ENCODE measurements around the gene RBM47. TPM values are rescaled to one million over a fixed set of nuclear protein-coding genes. Genes with fewer than 3 reads are reported as not detected.

The RBM47 gene
- total RNA-seq, 1 experiment from 2014 or later, result 78.0 TPM

- Histone ChIP-seq H3K4me3 (no peak overlapping the region), H3K4me1 (replicated peaks; ENCODE audit: insufficient read depth) (peaks cover 50% of the 10 kb centered on the region), H3K27ac (no peak overlapping the region), H4K20me1 (ENCODE audit: insufficient read depth) (no peaks in the 10 kb centered on the region), H3K9me3 (ENCODE audit: insufficient read depth, low read depth) (peaks cover 9% of the 10 kb centered on the region; the same call in 1 of the 2 replicates), H3K4me2 (no peak overlapping the region), H2AFZ (no peak overlapping the region), H3K79me2 (ENCODE audit: low read depth) (no peaks in the 10 kb centered on the region), H3K9me2 (ENCODE audit: insufficient read depth) (no peaks in the 10 kb centered on the region), H3K27me3 (ENCODE audit: insufficient read depth, low read depth) (no peaks in the 10 kb centered on the region), H3F3A (ENCODE audit: insufficient read depth, low read depth) (peaks cover 42% of the 10 kb centered on the region), H3K36me3 (ENCODE audit: low read depth) (no peaks in the 10 kb centered on the region)
- intact Hi-C loops (cut with micrococcal nuclease; ENCODE audit: unreplicated experiment), result loop anchor here (5.0 kb wide), 1 partner anchor 69 kb away; no protein-coding TSS in a partner anchor
- no TSS peak for BruUV-seq (replicated peaks)
- CTCF ChIA-PET, result no interaction called here
- no peak for TF ChIP-seq EZH2 (IDR thresholded peaks at IDR 0.05; ENCODE audit: low read depth)
- TF ChIP-seq CTCF (conservative IDR thresholded peaks at IDR 0.05), result no peak
- POLR2A ChIA-PET (ENCODE audit: unreplicated experiment), result no interaction called here
- DNase-seq, result no peak
Measured at GRCh38 chr4:40401631-40402030, 228.0 kb downstream of the RBM47 start.

- BruUV-seq (replicated peaks), result no TSS peak
- no peak overlapping the region for H3K4me3 ChIP-seq
- H3K79me2 ChIP-seq (ENCODE audit: low read depth), result no peaks in the 10 kb centered on the region
- no peak overlapping the region for H3K4me2 ChIP-seq
- intact Hi-C loops (cut with micrococcal nuclease; ENCODE audit: unreplicated experiment), result loop anchor here (5.0 kb wide), 1 partner anchor 69 kb away; no protein-coding TSS in a partner anchor
- no peaks in the 10 kb centered on the region for H3K27me3 ChIP-seq (ENCODE audit: insufficient read depth, low read depth)
- H4K20me1 ChIP-seq (ENCODE audit: insufficient read depth), result no peaks in the 10 kb centered on the region
- no peak overlapping the region for H2AFZ ChIP-seq
- 0 out of 2 replicates have a peak, but pooled peaks cover 4% of the 10 kb centered on the region for H3K9me3 ChIP-seq (ENCODE audit: insufficient read depth, low read depth)
- POLR2A ChIA-PET (ENCODE audit: unreplicated experiment), result no interaction called here
- CTCF ChIA-PET, result no interaction called here
- DNase-seq, result no peak
- peaks cover 47% of the 10 kb centered on the region for H3F3A ChIP-seq (ENCODE audit: insufficient read depth, low read depth)
- H3K9me2 ChIP-seq (ENCODE audit: insufficient read depth), result no peaks in the 10 kb centered on the region
- H3K36me3 ChIP-seq (ENCODE audit: low read depth), result no peaks in the 10 kb centered on the region
- H3K27ac ChIP-seq, result no peak overlapping the region
- peaks cover 54% of the 10 kb centered on the region for H3K4me1 ChIP-seq (replicated peaks; ENCODE audit: insufficient read depth)
- TF ChIP-seq EZH2 (IDR thresholded peaks at IDR 0.05; ENCODE audit: low read depth) (no peak), CTCF (conservative IDR thresholded peaks at IDR 0.05) (no peak)
Measured at GRCh38 chr4:40401096-40401495, 228.6 kb downstream of the RBM47 start.

- Histone ChIP-seq H3K79me2 (ENCODE audit: low read depth) (no peaks in the 10 kb centered on the region), H2AFZ (no peak overlapping the region), H3K4me1 (replicated peaks; ENCODE audit: insufficient read depth) (peaks cover 54% of the 10 kb centered on the region), H3K4me3 (no peak overlapping the region), H3K36me3 (ENCODE audit: low read depth) (no peaks in the 10 kb centered on the region), H3K9me3 (ENCODE audit: insufficient read depth, low read depth) (no peaks in the 10 kb centered on the region), H3K4me2 (no peak overlapping the region), H3K27ac (no peak overlapping the region), H3K27me3 (ENCODE audit: insufficient read depth, low read depth) (no peaks in the 10 kb centered on the region), H3K9me2 (ENCODE audit: insufficient read depth) (no peaks in the 10 kb centered on the region), H4K20me1 (ENCODE audit: insufficient read depth) (no peaks in the 10 kb centered on the region), H3F3A (ENCODE audit: insufficient read depth, low read depth) (peaks cover 36% of the 10 kb centered on the region)
- TF ChIP-seq EZH2 (IDR thresholded peaks at IDR 0.05; ENCODE audit: low read depth) (no peak), CTCF (conservative IDR thresholded peaks at IDR 0.05) (no peak)
- no TSS peak for BruUV-seq (replicated peaks)
- no peak for DNase-seq
- CTCF ChIA-PET, result no interaction called here
- intact Hi-C loops (cut with micrococcal nuclease; ENCODE audit: unreplicated experiment), result no loop called here
- POLR2A ChIA-PET (ENCODE audit: unreplicated experiment), result interaction anchor here (0.7 kb wide), 2 partner anchors 36 to 416 kb away, joined by 7 to 15 read pairs; no protein-coding TSS in a partner anchor
Measured at GRCh38 chr4:40399578-40399977, 230.1 kb downstream of the RBM47 start.
